Body of pancreas (tissue), 4 donors: ENCODE results near the gene SSU72. TPM values are rescaled to one million over a fixed set of nuclear protein-coding genes. Genes with fewer than 3 reads are reported as not detected.
"Not testable (repeated sequence)": the region's sequence is repeated elsewhere in the genome, so short reads cannot be mapped to it uniquely, and the experiment has no call there.

Experiments used
- ATAC-seq: fragments of 150-250 bp; one replicate; pipeline ENCODE4 v1.9.1; 2016
- DNase-seq, 4 donors: peaks; one replicate each; pipeline ENCODE4 v3.0.0-alpha.2; 2019
- H3K27ac ChIP-seq, 4 donors: fragments of 200-600 bp; sonication (generic); 1 replicate in 3 of 4; 2 replicates in 1 of 4; pipeline versions ENCODE4 v1.5.1 to v1.6.1; 2016 to 2019; ENCODE audit warnings: mild to moderate bottlenecking in 1 of 4, mixed read lengths in 1 of 4, moderate library complexity in 1 of 4
- H3K27me3 ChIP-seq, 2 donors: fragments of 200-600 bp; sonication (generic); one replicate each; pipeline ENCODE4 v1.6.0; 2016; ENCODE audit warnings: mild to moderate bottlenecking in 1 of 2
- H3K36me3 ChIP-seq, 2 donors: fragments of 200-600 bp; sonication (generic); replicated peaks in 1 of 2; 2 replicates each; pipeline ENCODE4 v1.5.1; 2016; ENCODE audit warnings: low read depth in 2 of 2; ENCODE audit not compliant: insufficient read depth in 1 of 2
- H3K4me1 ChIP-seq: fragments of 200-600 bp; sonication (generic); one replicate; pipeline ENCODE4 v1.6.0; 2016
- H3K4me3 ChIP-seq, 2 donors: fragments of 200-600 bp; sonication (generic); 1 replicate in 1 of 2; 2 replicates in 1 of 2; pipeline ENCODE4 v1.5.1; 2016 to 2019
- H3K9me3 ChIP-seq, 3 donors: fragments of 200-600 bp; sonication (generic); 1 replicate in 2 of 3; 2 replicates in 1 of 3; pipeline ENCODE4 v1.5.1; 2016
- CTCF ChIP-seq, 7 experiments: fragments of 450-650 bp in 4 of 7; fragments of 200-600 bp in 3 of 7; sonication (generic) in 3 of 7; IDR thresholded peaks; one replicate each; pipeline ENCODE4 v1.5.1; 2016 to 2019; ENCODE audit warnings: antibody characterized with exemption in 7 of 7
- POLR2A ChIP-seq, 3 donors: fragments of 450-650 bp; IDR thresholded peaks; one replicate each; pipeline ENCODE4 v1.6.1; 2016; ENCODE audit warnings: antibody characterized with exemption in 3 of 3, mild to moderate bottlenecking in 2 of 3
- WGBS, 2 donors: methylation state at CpG; one replicate each; pipeline ENCODE4 v1.1.5; 2017; 5-methylcytosine and 5-hydroxymethylcytosine counted together
- intact Hi-C: fragments of 100-400 bp; cut with DNase I; formaldehyde crosslinking; loops from one replicate; pipeline ENCODE4 v1.15.1; 2023
- total RNA-seq, 2 donors: library from RNA; depleted of rRNA; stranded (reverse); fragments of >200 nt; gene quantifications; one replicate each; pipeline ENCODE4 v1.1.0, GENCODE V29; 2016

SSU72 gene
- total RNA-seq, 2 donors from 2014 or later = 82.1 to 113 TPM

- no peak for TF ChIP-seq POLR2A (IDR thresholded peaks at IDR 0.05)
- DNase-seq (no peak), ATAC-seq (no peak)
- no peak overlapping the region for H3K4me3 ChIP-seq
- intact Hi-C loops = no loop called here
- H3K9me3 ChIP-seq = no peaks in the 10 kb centered on the region
- H3K4me1 ChIP-seq = peaks cover 5% of the 10 kb centered on the region
- H3K27ac ChIP-seq = no peak overlapping the region
- no peaks in the 10 kb centered on the region for H3K27me3 ChIP-seq
- WGBS, 2 donors = 80 to 95% methylated on average over 9 to 23 of the region's 28 CpGs
- H3K36me3 ChIP-seq = peaks cover 0 to 10% of the 10 kb centered on the region in 2 donors
Measured at GRCh38 chr1:1517973-1518620, 56.6 kb downstream of the SSU72 start.

GRCh38 chr1:1516923-1517322 is 57.7 kb downstream of the SSU72 start:
- H3K27ac ChIP-seq, intact Hi-C loops, H3K9me3 ChIP-seq, H3K36me3 ChIP-seq, H3K4me3 ChIP-seq, H3K27me3 ChIP-seq, DNase-seq, H3K4me1 ChIP-seq, ATAC-seq: not testable (repeated sequence)
- 83 to 98% methylated on average over 7 to 11 of the region's 14 CpGs for WGBS, 2 donors

GRCh38 chr1:1514376-1514775 is 60.3 kb downstream of the SSU72 start:
- H3K27me3 ChIP-seq, ATAC-seq, H3K36me3 ChIP-seq, intact Hi-C loops, H3K27ac ChIP-seq, DNase-seq, H3K9me3 ChIP-seq, H3K4me3 ChIP-seq: not testable (repeated sequence)
- H3K4me1 ChIP-seq = peaks cover 17% of the 10 kb centered on the region
- 69 to 91% methylated on average over 4 to 13 of the region's 16 CpGs for WGBS, 2 donors

GRCh38 chr1:1513675-1514074 is 61.0 kb downstream of the SSU72 start:
- ATAC-seq, H3K27ac ChIP-seq: not testable (repeated sequence)
- peaks cover 17% of the 10 kb centered on the region for H3K4me1 ChIP-seq

GRCh38 chr1:1512425-1512824 is 62.2 kb downstream of the SSU72 start:
- H3K36me3 ChIP-seq, DNase-seq, ATAC-seq, intact Hi-C loops, H3K9me3 ChIP-seq, H3K27me3 ChIP-seq: not testable (repeated sequence)
- Histone ChIP-seq H3K4me3 (peak overlapping the region in 1 of 2 donors; percentile 32), H3K4me1 (peaks cover 17% of the 10 kb centered on the region), H3K27ac (peak overlapping the region; percentile 49 to 97 (median 88))
- 0% methylated on average over 5 to 31 of the region's 52 CpGs for WGBS, 2 donors

More at GRCh38 chr1:1513675-1514074, 61.0 kb downstream of the SSU72 start:
- H3K9me3 ChIP-seq, H3K36me3 ChIP-seq, intact Hi-C loops, H3K4me3 ChIP-seq, H3K27me3 ChIP-seq, DNase-seq: not testable (repeated sequence)
- 41 to 70% methylated on average over 4 to 16 of the region's 18 CpGs for WGBS, 2 donors

GRCh38 chr1:1511533-1512285 is 63.0 kb downstream of the SSU72 start, which contains the start of gene ATAD3A:
TSS of gene ATAD3A (plus strand) at chr1:1512162. CDS start at chr1:1512269, 107 bp downstream.
- WGBS, 2 donors = 0% methylated on average over 28 to 97 of the region's 99 CpGs
- H3K27me3 ChIP-seq = no peaks in the 10 kb centered on the region
- intact Hi-C loops = no loop called here
- no peaks in the 10 kb centered on the region for H3K9me3 ChIP-seq
- ATAC-seq (peak; percentile 97), DNase-seq (peak; percentile 98 to 99 (median 98))
- H3K36me3 ChIP-seq = no peaks in the 10 kb centered on the region
- H3K4me3 ChIP-seq = peak within 1 kb of the TSS; percentile 25 to 50
- TF ChIP-seq CTCF (IDR thresholded peaks at IDR 0.05) (peak in 2 of 7 experiments; percentile 29 to 34), POLR2A (IDR thresholded peaks at IDR 0.05) (peak in 2 of 3 donors; percentile 71 to 74)
- peak within 1 kb of the TSS; percentile 49 to 97 (median 88) for H3K27ac ChIP-seq
- peaks cover 17% of the 10 kb centered on the region for H3K4me1 ChIP-seq

- Histone ChIP-seq H3K36me3 (no peaks in the 10 kb centered on the region), H3K27me3 (no peaks in the 10 kb centered on the region), H3K4me1 (peaks cover 18% of the 10 kb centered on the region), H3K4me3 (peak overlapping the region; percentile 25 to 50), H3K27ac (peak overlapping the region; percentile 49 to 97 (median 88)), H3K9me3 (no peaks in the 10 kb centered on the region)
- 4 to 14% methylated on average over 17 of the region's 17 CpGs for WGBS, 2 donors
- no peak for ATAC-seq
- TF ChIP-seq CTCF (IDR thresholded peaks at IDR 0.05) = no peak
- no peak for TF ChIP-seq POLR2A (IDR thresholded peaks at IDR 0.05)
- peak in 2 of 4 donors; percentile 16 to 24 for DNase-seq
- intact Hi-C loops = no loop called here
Measured at GRCh38 chr1:1510912-1511532, 63.6 kb downstream of the SSU72 start.

- H3K9me3 ChIP-seq, intact Hi-C loops: not testable (repeated sequence)
Measured at GRCh38 chr1:1509465-1509850, 65.2 kb downstream of the SSU72 start.

GRCh38 chr1:1508775-1509464 is 65.7 kb downstream of the SSU72 start:
- DNase-seq, intact Hi-C loops: not testable (repeated sequence)

More at GRCh38 chr1:1509465-1509850, 65.2 kb downstream of the SSU72 start:
- H3K36me3 ChIP-seq, H3K4me3 ChIP-seq, H3K27me3 ChIP-seq, ATAC-seq, H3K27ac ChIP-seq, DNase-seq: not testable (repeated sequence)
- WGBS, 2 donors = 76% methylated on average over 9 of the region's 21 CpGs; no CpG with 5 or more reads in 1 of the 2 donors
- H3K4me1 ChIP-seq = peaks cover 32% of the 10 kb centered on the region

More at GRCh38 chr1:1508775-1509464, 65.7 kb downstream of the SSU72 start:
- H3K4me1 ChIP-seq = peaks cover 32% of the 10 kb centered on the region
- H3K27me3 ChIP-seq, H3K4me3 ChIP-seq, H3K9me3 ChIP-seq, H3K27ac ChIP-seq, ATAC-seq, H3K36me3 ChIP-seq: not testable (repeated sequence)
- WGBS, 2 donors = 67% methylated on average over 18 of the region's 34 CpGs; no CpG with 5 or more reads in 1 of the 2 donors
